MV-4-11 (cell line): ENCODE measurements around the gene CSNK1D.

Experiments used
- DNase-seq: peaks from one replicate; lab custom pipeline; 2025; lab: John Stamatoyannopoulos, UW

CSNK1D gene

DNA sequence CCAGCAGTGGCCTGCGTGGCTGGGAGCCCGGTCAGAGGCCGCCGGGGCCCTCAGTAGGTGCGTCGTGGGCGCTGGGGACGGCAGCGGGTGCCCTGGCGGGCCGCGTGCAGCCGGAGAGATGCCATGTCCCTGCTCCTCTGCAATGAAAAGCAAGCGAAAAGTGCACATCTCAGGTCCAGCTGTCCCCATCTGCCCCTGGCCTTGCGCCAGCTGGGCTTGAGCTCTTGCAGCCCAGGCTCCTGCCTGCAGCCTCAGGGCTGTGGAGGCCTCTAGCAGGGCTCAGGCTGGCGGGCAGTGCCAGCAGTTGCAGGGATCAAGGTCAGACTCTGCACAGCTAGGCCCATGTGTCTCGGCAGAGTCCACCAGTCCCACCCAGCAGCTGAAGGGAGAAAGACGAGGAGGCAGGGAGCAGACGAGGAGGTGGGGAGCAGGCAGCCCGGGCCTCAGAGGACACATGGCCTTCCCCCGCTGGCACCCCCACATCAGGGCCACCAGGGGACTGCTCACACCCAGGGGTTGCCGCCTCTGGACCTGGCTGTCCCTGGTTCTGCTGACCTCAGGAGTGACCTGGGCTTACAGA lies 33.5 kb downstream of the CSNK1D start:
- no peak for DNase-seq

DNA sequence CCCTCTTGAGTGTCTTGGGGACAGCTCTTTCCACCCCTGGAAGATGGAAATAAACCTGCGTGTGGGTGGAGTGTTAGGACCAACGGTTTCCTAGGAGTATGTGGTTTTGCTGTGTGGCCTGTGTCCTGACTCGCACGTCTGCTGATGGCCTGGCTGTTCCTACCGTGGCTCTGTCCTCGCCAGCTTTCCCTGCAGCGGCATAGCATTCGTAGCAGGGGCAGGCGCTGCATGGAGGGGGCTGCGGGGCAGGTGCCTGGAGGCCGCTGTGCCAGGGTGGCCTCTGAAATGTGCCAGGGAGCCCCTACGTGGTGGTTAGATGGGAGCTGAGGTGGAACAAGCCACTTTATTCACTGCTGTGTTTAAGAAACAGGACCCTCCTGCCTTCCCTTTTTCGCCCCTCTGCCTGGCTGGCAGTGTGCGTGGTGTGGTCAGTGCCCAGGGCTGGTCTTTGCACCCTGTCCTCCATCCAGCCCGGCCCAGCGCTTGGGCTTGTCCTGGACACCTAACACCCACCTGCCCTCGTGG lies 34.0 kb downstream of the CSNK1D start:
- DNase-seq, result peak; percentile 43

DNA sequence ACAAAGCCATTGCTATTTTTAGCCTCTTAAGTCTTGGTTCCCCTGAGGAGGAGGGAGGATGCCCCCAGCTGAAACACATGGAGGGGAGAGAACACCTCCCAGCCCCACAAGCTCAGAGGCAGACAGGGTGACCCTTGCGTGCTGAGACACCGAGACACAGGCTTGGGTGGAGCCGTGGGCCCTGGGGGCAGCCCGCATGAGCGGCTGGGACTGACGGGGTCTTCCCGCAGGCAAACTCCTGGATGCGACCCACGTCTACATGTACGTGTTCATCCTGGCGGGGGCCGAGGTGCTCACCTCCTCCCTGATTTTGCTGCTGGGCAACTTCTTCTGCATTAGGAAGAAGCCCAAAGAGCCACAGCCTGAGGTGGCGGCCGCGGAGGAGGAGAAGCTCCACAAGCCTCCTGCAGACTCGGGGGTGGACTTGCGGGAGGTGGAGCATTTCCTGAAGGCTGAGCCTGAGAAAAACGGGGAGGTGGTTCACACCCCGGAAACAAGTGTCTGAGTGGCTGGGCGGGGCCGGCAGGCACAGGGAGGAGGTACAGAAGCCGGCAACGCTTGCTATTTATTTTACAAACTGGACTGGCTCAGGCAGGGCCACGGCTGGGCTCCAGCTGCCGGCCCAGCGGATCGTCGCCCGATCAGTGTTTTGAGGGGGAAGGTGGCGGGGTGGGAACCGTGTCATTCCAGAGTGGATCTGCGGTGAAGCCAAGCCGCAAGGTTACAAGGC lies 34.9 kb downstream of the CSNK1D start:
- peak; percentile 93 for DNase-seq

DNA sequence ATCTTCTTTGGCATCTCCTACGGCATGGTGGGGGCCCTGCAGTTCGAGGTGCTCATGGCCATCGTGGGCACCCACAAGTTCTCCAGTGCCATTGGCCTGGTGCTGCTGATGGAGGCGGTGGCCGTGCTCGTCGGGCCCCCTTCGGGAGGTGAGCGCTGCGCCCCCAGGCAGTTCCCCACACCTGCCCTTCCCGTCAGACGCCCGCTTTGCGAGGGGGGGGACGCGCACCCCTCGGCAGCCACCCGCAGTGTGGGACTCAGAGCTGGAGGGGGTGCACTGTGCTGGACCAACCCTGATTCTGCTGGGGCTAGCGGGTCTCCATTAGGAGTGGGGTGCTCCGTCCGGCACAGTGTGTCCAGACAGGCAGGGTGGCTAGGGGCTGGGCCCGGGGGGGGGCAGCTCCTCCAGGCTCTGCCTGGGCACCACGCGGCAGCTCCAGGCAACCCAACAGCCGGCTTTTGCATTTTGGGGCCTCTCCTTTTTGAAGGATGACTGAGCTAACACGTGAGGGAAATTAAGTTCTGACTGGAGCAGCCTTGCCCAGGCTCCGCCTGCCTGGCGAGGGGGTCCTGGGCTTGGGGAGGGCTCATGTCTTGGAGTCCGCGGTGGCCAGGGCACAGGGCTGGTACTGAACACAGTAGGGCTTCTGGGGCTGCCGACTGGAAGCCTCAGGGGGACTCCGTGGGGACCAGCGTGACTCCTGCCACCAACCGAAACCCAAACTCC lies 35.6 kb downstream of the CSNK1D start:
- DNase-seq, result no peak

- peak; percentile 46 for DNase-seq
Observed at GRCh38 chr17:82237083-82237745, 36.3 kb downstream of the CSNK1D start.

DNA sequence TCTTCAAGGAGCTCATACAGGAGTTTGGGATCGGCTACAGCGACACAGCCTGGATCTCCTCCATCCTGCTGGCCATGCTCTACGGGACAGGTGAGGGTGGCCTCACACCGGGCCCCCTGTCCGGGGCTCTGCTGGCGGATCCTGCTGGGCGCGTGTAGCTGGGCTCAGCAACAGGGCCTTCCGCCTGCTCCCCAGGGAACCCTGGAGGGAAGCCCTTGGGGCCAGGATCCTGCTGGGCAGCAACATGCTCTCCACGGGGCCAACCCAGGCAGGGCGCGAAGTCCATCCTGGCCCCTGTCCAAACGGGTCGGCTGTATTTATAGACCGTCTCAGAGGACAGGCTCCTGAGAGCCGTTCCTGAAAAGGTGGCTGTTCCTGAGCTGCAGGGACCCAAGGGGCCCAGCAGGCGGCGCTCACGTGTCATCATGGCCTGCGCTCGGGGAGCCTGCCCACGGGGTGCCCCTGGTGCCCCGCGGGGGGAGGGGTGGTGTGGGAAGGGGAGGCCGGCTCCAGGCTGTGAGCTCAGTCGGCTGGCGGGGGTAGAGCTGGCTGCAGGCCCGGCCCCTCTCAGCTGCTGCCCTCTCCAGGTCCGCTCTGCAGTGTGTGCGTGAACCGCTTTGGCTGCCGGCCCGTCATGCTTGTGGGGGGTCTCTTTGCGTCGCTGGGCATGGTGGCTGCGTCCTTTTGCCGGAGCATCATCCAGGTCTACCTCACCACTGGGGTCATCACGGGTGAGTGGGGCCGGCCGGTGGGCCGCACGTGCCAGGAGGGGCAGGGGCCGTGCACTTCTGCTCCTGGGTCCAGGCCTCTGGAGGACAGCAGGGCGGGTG lies 37.1 kb downstream of the CSNK1D start:
- DNase-seq, result peak; percentile 63

DNA sequence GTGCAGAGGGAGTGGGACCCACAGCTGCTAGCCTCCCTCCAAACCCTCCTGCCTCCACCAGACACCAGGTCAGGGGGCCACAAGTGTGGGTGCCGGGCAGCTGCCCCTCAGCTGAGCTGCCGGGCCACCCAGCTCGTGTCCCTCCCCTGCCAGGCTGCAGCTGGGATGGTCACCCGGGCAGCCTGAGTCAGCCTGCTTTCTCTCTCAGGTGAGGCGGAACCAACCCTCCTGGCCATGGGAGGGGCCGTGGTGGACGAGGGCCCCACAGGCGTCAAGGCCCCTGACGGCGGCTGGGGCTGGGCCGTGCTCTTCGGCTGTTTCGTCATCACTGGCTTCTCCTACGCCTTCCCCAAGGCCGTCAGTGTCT lies 37.7 kb downstream of the CSNK1D start:
- peak; percentile 38 for DNase-seq

DNA sequence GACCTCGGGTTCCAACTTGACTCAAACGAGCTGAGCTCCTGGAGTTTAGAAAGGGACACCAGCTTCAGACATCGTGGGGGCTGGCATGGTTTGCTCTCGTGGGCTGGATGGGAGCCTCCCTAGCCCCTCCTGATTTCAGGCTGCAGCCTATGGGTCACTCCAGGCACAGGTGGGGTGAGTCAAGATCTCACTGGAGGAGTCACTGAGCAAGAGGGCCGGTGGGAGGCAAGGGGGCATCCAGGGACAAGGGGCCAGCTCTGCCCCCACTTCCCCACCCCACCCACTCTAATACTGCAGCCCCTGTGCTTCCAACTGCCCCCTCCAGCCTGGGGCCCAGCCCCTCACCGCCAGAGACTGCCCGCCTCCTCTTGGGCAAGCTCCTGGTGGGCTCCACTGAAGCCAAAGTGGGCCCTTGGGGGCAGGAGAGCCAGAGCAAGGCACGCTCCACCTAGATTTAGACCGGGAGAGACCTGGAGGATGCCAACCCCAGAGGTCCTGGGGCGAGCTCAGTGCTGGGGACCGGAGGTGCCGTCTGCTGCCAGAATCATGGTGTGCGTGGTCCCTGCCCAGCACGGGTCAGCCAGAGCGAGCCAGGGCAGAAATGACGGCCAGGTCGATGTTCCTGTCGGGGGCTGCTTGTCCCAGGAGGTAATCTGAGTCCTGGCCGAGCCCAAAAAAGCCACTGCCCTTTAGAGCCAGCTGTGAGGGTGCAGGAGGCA lies 38.3 kb downstream of the CSNK1D start:
- no peak for DNase-seq

- no peak for DNase-seq
Observed at GRCh38 chr17:82234211-82235055, 39.1 kb downstream of the CSNK1D start.

GRCh38 chr17:82232876-82233785 lies 40.4 kb downstream of the CSNK1D start:
- no peak for DNase-seq

DNA sequence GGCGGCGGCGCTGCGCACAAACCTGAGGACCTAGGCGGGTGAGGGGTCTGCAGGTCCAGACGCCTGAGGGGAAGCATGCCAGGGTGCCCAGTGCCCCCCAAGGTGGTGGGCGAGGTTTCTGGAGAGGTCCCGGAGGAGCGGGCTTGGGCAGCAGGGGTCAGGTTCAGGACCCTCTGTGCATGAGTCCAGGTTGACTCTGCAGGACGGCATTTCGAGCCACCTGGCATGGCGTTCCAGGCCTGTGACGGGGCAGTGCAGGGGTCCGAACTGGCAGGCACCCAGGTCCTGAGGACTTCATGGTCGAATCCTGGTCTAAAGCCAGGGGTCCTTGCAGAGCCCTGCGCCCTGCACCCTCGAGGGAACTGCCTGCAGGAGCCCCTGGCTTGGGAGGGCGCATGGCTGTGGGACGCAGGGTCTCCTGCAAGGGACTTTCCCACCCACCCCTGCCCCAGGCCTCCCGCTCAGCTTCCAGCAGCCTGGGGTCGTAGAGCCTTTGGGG lies 41.1 kb downstream of the CSNK1D start:
- no peak for DNase-seq

- peak; percentile 89 for DNase-seq
Observed at GRCh38 chr17:82231562-82232321, 41.8 kb downstream of the CSNK1D start.

DNA sequence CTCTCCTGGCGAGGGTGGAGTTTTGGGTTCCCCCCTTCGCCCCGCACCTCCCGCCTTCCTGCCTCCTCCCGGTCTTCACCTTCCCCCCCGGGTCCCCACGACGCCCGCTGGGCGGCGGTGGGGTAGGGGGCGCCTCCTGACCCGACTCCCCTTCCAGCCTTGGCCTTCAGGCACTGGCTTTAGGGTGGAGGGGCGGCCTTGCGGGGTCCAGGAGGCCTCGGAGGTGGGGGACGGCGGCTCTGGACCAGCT lies 42.3 kb downstream of the CSNK1D start:
- no peak for DNase-seq

- peak; percentile 64 for DNase-seq
Observed at GRCh38 chr17:82230609-82231311, 42.7 kb downstream of the CSNK1D start.

DNA sequence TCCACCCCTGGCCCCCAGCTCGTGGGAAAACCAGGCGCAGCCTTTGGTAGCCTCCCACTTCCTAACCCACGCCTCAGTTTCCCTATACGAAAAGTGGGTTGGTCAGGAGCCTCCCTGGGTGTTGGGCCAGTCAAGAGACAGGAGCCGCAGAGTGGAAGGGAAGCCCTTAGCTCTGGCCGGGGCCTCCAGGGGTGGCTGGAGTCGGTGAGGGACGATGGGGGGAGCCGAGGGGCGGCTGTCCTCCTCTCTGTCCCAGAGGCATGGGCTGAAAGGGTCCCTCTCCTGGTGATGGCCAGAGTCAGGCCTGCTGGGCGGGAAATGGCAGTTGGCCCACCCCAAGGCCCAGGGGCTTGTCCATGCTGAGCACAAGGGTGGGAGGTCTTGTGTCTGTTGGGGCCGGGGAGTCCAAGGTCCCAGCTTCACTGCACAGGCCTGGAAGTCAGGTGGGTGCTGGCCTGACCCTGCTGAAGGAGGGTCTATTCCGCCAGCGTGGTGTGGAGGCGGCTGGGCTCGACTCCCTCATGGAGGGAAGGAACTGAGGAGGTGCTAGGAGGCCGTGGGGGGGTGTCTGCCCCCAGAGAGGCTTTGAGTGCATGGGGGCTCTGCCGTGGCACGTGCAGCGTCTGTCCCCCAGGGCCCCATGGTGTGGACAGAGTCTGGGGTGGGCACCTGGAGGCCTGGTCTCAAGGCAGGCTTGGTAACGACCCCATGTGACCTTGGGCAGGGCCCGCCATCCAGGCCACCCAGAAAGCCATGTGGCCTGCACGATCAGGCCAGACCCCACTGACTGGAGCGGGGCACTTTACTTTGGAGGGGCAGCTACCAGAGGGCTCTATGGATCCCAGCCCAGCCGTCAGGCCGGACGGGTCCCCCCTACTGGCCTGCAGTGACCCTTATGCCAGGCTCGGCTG lies 43.5 kb downstream of the CSNK1D start:
- DNase-seq, result no peak

GRCh38 chr17:82228842-82229697 lies 44.4 kb downstream of the CSNK1D start, which contains the start of gene SLC16A3:
Gene SLC16A3 (plus strand): TSS chr17:82229042. CDS start chr17:82236009, 6,967 bp downstream.
- peak; percentile 50 for DNase-seq
